ENCODE results near the gene CTNNBL1.

The CTNNBL1 gene

GRCh38 chr20:37737826-37738420 is 44.1 kb downstream of the CTNNBL1 start:
- DNase-seq (ENCODE audit: low read depth in 2 of 2) = no peak

GRCh38 chr20:37741055-37741454 is 47.2 kb downstream of the CTNNBL1 start:
- DNase-seq (ENCODE audit: low read depth in 2 of 2) = no peak

GRCh38 chr20:37741570-37741969 is 47.7 kb downstream of the CTNNBL1 start:
- no peak for DNase-seq (ENCODE audit: low read depth in 2 of 2)

GRCh38 chr20:37742131-37742530 is 48.3 kb downstream of the CTNNBL1 start:
- no peak for DNase-seq (ENCODE audit: low read depth in 2 of 2)

- no peak for DNase-seq (ENCODE audit: low read depth in 2 of 2)
Measured at GRCh38 chr20:37744347-37744746, 50.5 kb downstream of the CTNNBL1 start.

- peak in 1 of 2 experiments; percentile 2 for DNase-seq (ENCODE audit: low read depth in 2 of 2)
Measured at GRCh38 chr20:37745553-37745952, 51.7 kb downstream of the CTNNBL1 start.

- DNase-seq (ENCODE audit: low read depth in 2 of 2) = no peak
Measured at GRCh38 chr20:37748015-37748414, 54.2 kb downstream of the CTNNBL1 start.

GRCh38 chr20:37749218-37749617 is 55.4 kb downstream of the CTNNBL1 start:
- no peak for DNase-seq (ENCODE audit: low read depth in 2 of 2)

- DNase-seq (ENCODE audit: low read depth in 2 of 2) = no peak
Measured at GRCh38 chr20:37749620-37750403, 56.0 kb downstream of the CTNNBL1 start.

- DNase-seq (ENCODE audit: low read depth in 2 of 2) = no peak
Measured at GRCh38 chr20:37755665-37756064, 61.8 kb downstream of the CTNNBL1 start.

GRCh38 chr20:37756234-37756633 is 62.4 kb downstream of the CTNNBL1 start:
- no peak for DNase-seq (ENCODE audit: low read depth in 2 of 2)

- DNase-seq (ENCODE audit: low read depth in 2 of 2) = no peak
Measured at GRCh38 chr20:37757550-37757949, 63.7 kb downstream of the CTNNBL1 start.

GRCh38 chr20:37758332-37758731 is 64.5 kb downstream of the CTNNBL1 start:
- no peak for DNase-seq (ENCODE audit: low read depth in 2 of 2)

GRCh38 chr20:37759052-37759553 is 65.3 kb downstream of the CTNNBL1 start:
- DNase-seq (ENCODE audit: low read depth in 2 of 2) = no peak

GRCh38 chr20:37759761-37760209 is 66.0 kb downstream of the CTNNBL1 start:
- DNase-seq (ENCODE audit: low read depth in 2 of 2) = no peak

- no peak for DNase-seq (ENCODE audit: low read depth in 2 of 2)
Measured at GRCh38 chr20:37760322-37760721, 66.5 kb downstream of the CTNNBL1 start.

- DNase-seq (ENCODE audit: low read depth in 2 of 2) = no peak
Measured at GRCh38 chr20:37762716-37763485, 69.1 kb downstream of the CTNNBL1 start.

- DNase-seq (ENCODE audit: low read depth in 2 of 2) = no peak
Measured at GRCh38 chr20:37764333-37764935, 70.6 kb downstream of the CTNNBL1 start.

- DNase-seq (ENCODE audit: low read depth in 2 of 2) = no peak
Measured at GRCh38 chr20:37770908-37771307, 77.1 kb downstream of the CTNNBL1 start.

GRCh38 chr20:37773291-37773826 is 79.5 kb downstream of the CTNNBL1 start:
- DNase-seq (ENCODE audit: low read depth in 2 of 2) = no peak

GRCh38 chr20:37774156-37774555 is 80.3 kb downstream of the CTNNBL1 start:
- DNase-seq (ENCODE audit: low read depth in 2 of 2) = no peak

- DNase-seq (ENCODE audit: low read depth in 2 of 2) = no peak
Measured at GRCh38 chr20:37775200-37775599, 81.4 kb downstream of the CTNNBL1 start.

All from stimulated activated CD4-positive, alpha-beta T cell treated with anti-CD3 and anti-CD28 coated beads, Interleukin-12 subunit alpha, Interleukin-12 subunit beta, amount 100 ng/mL, for 24 hours (primary cell).